OCI-LY7 (cell line): ENCODE measurements around the gene ST6GALNAC6. TPM values are rescaled to one million over a fixed set of nuclear protein-coding genes. Genes with fewer than 3 reads are reported as not detected.

Experiments used
- BruUV-seq: library from RNA; stranded (reverse); fragments of 400-500 nt; replicated peaks from 2 replicates; lab custom pipeline; 2021; lab: Mats Ljungman, UMichigan
- CTCF ChIA-PET: fragments of 300-600 bp; sonication (Branson Sonifier 250); formaldehyde crosslinking; loops from one replicate; lab custom pipeline; 2022; ENCODE audit warnings: antibody characterized with exemption; ENCODE audit not compliant: unreplicated experiment; lab: Charles Lee
- POLR2A ChIA-PET: fragments of 300-600 bp; sonication (Branson Sonifier 250); formaldehyde crosslinking; loops from one replicate; lab custom pipeline; 2022; ENCODE audit warnings: antibody characterized with exemption; lab: Charles Lee
- DNase-seq: peaks from one replicate; pipeline ENCODE4 v3.0.0-alpha.2; 2015; ENCODE audit warnings: low spot score
- H2AFZ ChIP-seq: fragments of 200-600 bp; sonication (generic), shearing (Covaris generic); 2 replicates; pipeline ENCODE4 v1.6.1; 2014; ENCODE audit warnings: mild to moderate bottlenecking, antibody characterized with exemption, low read length, moderate library complexity
- H3K27ac ChIP-seq: fragments of 200-600 bp; sonication (generic); 2 replicates; pipeline ENCODE4 v1.5.1; 2014; ENCODE audit warnings: mixed run types, low read depth, mild to moderate bottlenecking, moderate library complexity, low read length, inconsistent platforms; ENCODE audit not compliant: poor library complexity, severe bottlenecking
- H3K36me3 ChIP-seq: fragments of 200-600 bp; sonication (generic); 2 replicates; pipeline ENCODE4 v1.6.1; 2014; ENCODE audit warnings: mild to moderate bottlenecking, antibody characterized with exemption, low read length, moderate library complexity, mixed read lengths; ENCODE audit not compliant: insufficient read depth
- H3K4me1 ChIP-seq: fragments of 200-600 bp; sonication (generic); 2 replicates; pipeline ENCODE4 v1.5.1; 2014; ENCODE audit warnings: mild to moderate bottlenecking, low read length; ENCODE audit not compliant: insufficient read depth, poor library complexity, severe bottlenecking
- H3K4me2 ChIP-seq: fragments of 200-600 bp; sonication (generic); 2 replicates; pipeline ENCODE4 v1.6.1; 2014; ENCODE audit warnings: mild to moderate bottlenecking, low read length
- H3K4me3 ChIP-seq: fragments of 200-600 bp; sonication (generic); 2 replicates; pipeline ENCODE4 v1.5.1; 2014; ENCODE audit warnings: mild to moderate bottlenecking, low read depth, low read length; ENCODE audit not compliant: poor library complexity, severe bottlenecking
- H3K79me2 ChIP-seq: fragments of 200-600 bp; sonication (generic); 2 replicates; pipeline ENCODE4 v1.6.1; 2016; ENCODE audit warnings: low read depth, mild to moderate bottlenecking, low read length, moderate library complexity, mixed read lengths; ENCODE audit not compliant: insufficient read depth
- H3K9me2 ChIP-seq: fragments of 200-600 bp; sonication (generic); 2 replicates; pipeline ENCODE4 v1.6.1; 2016; ENCODE audit warnings: mild to moderate bottlenecking, low read length, mixed read lengths; ENCODE audit not compliant: insufficient read depth
- H3K9me3 ChIP-seq: fragments of 200-600 bp; sonication (generic); 2 replicates; pipeline ENCODE4 v1.6.1; 2014; ENCODE audit warnings: mild to moderate bottlenecking, mixed run types, low read length, mixed read lengths
- H4K20me1 ChIP-seq: fragments of 200-600 bp; sonication (generic); 2 replicates; pipeline ENCODE4 v1.6.1; 2014; ENCODE audit warnings: mild to moderate bottlenecking, antibody characterized with exemption, low read length, moderate library complexity, mixed read lengths; ENCODE audit not compliant: insufficient read depth
- CTCF ChIP-seq: fragments of 200-600 bp; sonication (generic); conservative IDR thresholded peaks from 2 replicates; pipeline ENCODE4 v1.5.1; 2014; ENCODE audit warnings: mild to moderate bottlenecking, antibody characterized with exemption, low read length, moderate library complexity, mixed read lengths
- EZH2phosphoT487 ChIP-seq: fragments of 200-600 bp; sonication (generic); IDR thresholded peaks from 2 replicates; pipeline ENCODE4 v1.6.1; 2018; ENCODE audit warnings: low read depth, borderline replicate concordance, mild to moderate bottlenecking, mixed run types, antibody characterized with exemption, low read length, moderate library complexity, mixed read lengths
- intact Hi-C: fragments of 100-400 bp; cut with micrococcal nuclease; formaldehyde crosslinking; loops from one replicate; pipeline ENCODE4 v1.10.0; 2022; ENCODE audit not compliant: unreplicated experiment
- total RNA-seq, 2 experiments: library from RNA; depleted of rRNA in 1 of 2; stranded (reverse); fragments of >200 nt in 1 of 2; shearing (Covaris generic) in 1 of 2; gene quantifications; 2 replicates each; pipeline ENCODE4 v1.2.3, GENCODE V29; 2014 to 2022

ST6GALNAC6 gene
- total RNA-seq, 2 experiments from 2014 or later = 43.7 to 51.3 TPM

GRCh38 chr9:127913682-127914081 lies 14.3 kb upstream of the ST6GALNAC6 start:
- TF ChIP-seq EZH2phosphoT487 = no peak
- no peak for TF ChIP-seq CTCF
- DNase-seq = no peak
- Histone ChIP-seq H3K9me3 (no peaks in the 10 kb centered on the region), H3K79me2 (peaks cover 39% of the 10 kb centered on the region), H3K9me2 (no peaks in the 10 kb centered on the region), H3K4me1 (peaks cover 65% of the 10 kb centered on the region), H3K4me3 (no peak overlapping the region), H3K27ac (no peak overlapping the region), H3K4me2 (peak overlapping the region; percentile 3; the same call in 1 of the 2 replicates), H2AFZ (no peak overlapping the region), H4K20me1 (0 out of 2 replicates have a peak, but pooled peaks cover 3% of the 10 kb centered on the region), H3K36me3 (peaks cover 67% of the 10 kb centered on the region)
- BruUV-seq = no TSS peak
- intact Hi-C loops = no loop called here
- ChIA-PET CTCF (no interaction called here), POLR2A (interaction anchor here (0.6 to 3.4 kb wide), 2 partner anchors 10 to 11 kb away, joined by 3 to 22 read pairs; no protein-coding TSS in a partner anchor)

DNA sequence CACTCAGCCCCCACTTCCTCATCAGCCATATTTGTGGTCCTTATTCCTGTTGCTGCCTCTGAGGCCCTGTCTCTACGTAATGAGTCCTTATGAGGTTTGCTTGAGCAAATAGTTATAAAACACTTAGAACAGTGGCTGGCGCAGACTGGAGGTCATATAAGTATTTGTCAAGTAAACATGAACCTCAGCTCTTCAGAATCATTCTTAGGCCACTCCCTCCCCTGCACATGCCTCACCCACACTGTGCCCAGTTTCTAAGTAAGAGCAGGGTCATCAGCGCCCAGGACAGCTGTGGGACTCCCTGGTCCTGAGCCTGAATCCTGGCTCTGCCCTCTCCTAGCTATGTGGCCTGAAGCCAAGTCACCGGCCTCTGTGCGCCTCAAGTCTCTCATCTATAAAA lies 13.5 kb upstream of the ST6GALNAC6 start:
- Histone ChIP-seq H4K20me1 (0 out of 2 replicates have a peak, but pooled peaks cover 3% of the 10 kb centered on the region), H3K9me2 (no peaks in the 10 kb centered on the region), H2AFZ (no peak overlapping the region), H3K27ac (peak overlapping the region; percentile 20), H3K4me1 (peaks cover 57% of the 10 kb centered on the region), H3K79me2 (peaks cover 39% of the 10 kb centered on the region), H3K4me2 (peak overlapping the region; percentile 36; the same call in 1 of the 2 replicates), H3K4me3 (no peak overlapping the region), H3K9me3 (no peaks in the 10 kb centered on the region), H3K36me3 (peaks cover 75% of the 10 kb centered on the region)
- DNase-seq = no peak
- ChIA-PET CTCF (interaction anchor here (0.8 kb wide), 1 partner anchor 42 kb away, joined by 3 read pairs; no protein-coding TSS in a partner anchor), POLR2A (interaction anchor here (0.6 kb wide), 1 partner anchor 9 kb away, joined by 3 read pairs; no protein-coding TSS in a partner anchor)
- no TSS peak for BruUV-seq
- intact Hi-C loops = no loop called here
- TF ChIP-seq CTCF (no peak), EZH2phosphoT487 (no peak)

DNA sequence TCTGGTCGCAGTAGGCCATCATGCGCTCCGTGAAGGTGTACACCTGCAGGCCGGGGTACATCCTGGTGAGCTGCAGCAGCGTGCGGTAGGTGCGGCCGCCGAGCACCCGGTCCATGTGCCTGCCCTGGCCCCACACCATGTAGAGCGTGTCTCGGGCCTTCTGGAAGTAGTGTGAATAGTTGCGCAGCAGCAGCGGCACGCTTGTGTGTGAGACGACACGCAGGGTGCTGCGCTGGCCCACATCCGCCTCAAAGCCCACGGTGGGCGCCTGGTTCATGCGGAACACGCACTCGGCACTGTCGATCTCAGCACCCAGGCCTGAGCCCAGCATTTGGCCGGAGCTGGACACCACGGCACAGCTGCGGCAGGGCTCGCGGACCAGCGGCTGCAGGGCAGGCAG lies 12.9 kb upstream of the ST6GALNAC6 start:
- intact Hi-C loops = no loop called here
- Histone ChIP-seq H2AFZ (no peak overlapping the region), H4K20me1 (0 out of 2 replicates have a peak, but pooled peaks cover 3% of the 10 kb centered on the region), H3K79me2 (peaks cover 39% of the 10 kb centered on the region), H3K9me2 (no peaks in the 10 kb centered on the region), H3K4me2 (peak overlapping the region; percentile 57), H3K36me3 (peaks cover 81% of the 10 kb centered on the region), H3K4me1 (peaks cover 53% of the 10 kb centered on the region), H3K4me3 (peak overlapping the region; percentile 32), H3K27ac (peak overlapping the region; percentile 65), H3K9me3 (no peaks in the 10 kb centered on the region)
- BruUV-seq = no TSS peak
- DNase-seq = no peak
- POLR2A ChIA-PET = no interaction called here
- CTCF ChIA-PET = interaction anchor here (0.8 kb wide), 1 partner anchor 42 kb away, joined by 3 read pairs; no protein-coding TSS in a partner anchor
- TF ChIP-seq EZH2phosphoT487 (no peak), CTCF (no peak)
